Gastroesophageal sphincter (tissue), 4 donors: ENCODE measurements around the gene DMAP1. TPM values are rescaled to one million over a fixed set of nuclear protein-coding genes. Genes with fewer than 3 reads are reported as not detected.

Experiments used
- ATAC-seq: fragments of 150-250 bp; one replicate; pipeline ENCODE4 v1.9.1; 2016; ENCODE audit warnings: mild to moderate bottlenecking, moderate library complexity
- H3K27ac ChIP-seq, 4 donors: fragments of 200-600 bp; sonication (generic) in 3 of 4; 1 replicate in 3 of 4; 2 replicates in 1 of 4; pipeline ENCODE4 v1.5.1; 2016 to 2019
- H3K27me3 ChIP-seq: fragments of 200-600 bp; sonication (generic); one replicate; pipeline ENCODE4 v1.5.1; 2019
- H3K36me3 ChIP-seq, 2 donors: fragments of 200-600 bp; sonication (generic); one replicate each; pipeline ENCODE4 v1.5.1; 2019; ENCODE audit warnings: control low read depth in 1 of 2
- H3K4me1 ChIP-seq, 3 donors: fragments of 200-600 bp; sonication (generic); 1 replicate in 2 of 3; 2 replicates in 1 of 3; pipeline ENCODE4 v1.5.1; 2016 to 2019; ENCODE audit warnings: control low read depth in 2 of 3
- H3K4me3 ChIP-seq, 2 donors: fragments of 200-600 bp; sonication (generic); one replicate each; pipeline ENCODE4 v1.5.1; 2019; ENCODE audit warnings: mild to moderate bottlenecking in 1 of 2, moderate library complexity in 1 of 2
- H3K9me3 ChIP-seq, 3 donors: fragments of 200-600 bp; sonication (generic); one replicate each; pipeline ENCODE4 v1.5.1; 2017 to 2019; ENCODE audit warnings: control low read depth in 2 of 3
- CTCF ChIP-seq, 4 experiments: fragments of 200-600 bp in 2 of 4; fragments of 450-650 bp in 2 of 4; sonication (generic) in 1 of 4; IDR thresholded peaks; one replicate each; pipeline ENCODE4 v1.5.1; 2017 to 2019; ENCODE audit warnings: antibody characterized with exemption in 4 of 4, mild to moderate bottlenecking in 2 of 4, moderate library complexity in 2 of 4
- EP300 ChIP-seq: sonication (generic); formaldehyde crosslinking; IDR thresholded peaks from one replicate; pipeline ENCODE4 v1.6.1; 2017; ENCODE audit warnings: antibody characterized with exemption, mild to moderate bottlenecking
- POLR2A ChIP-seq, 2 donors: fragments of 450-650 bp; IDR thresholded peaks; one replicate each; pipeline ENCODE4 v1.6.1; 2017; ENCODE audit warnings: antibody characterized with exemption in 2 of 2, mild to moderate bottlenecking in 2 of 2, moderate library complexity in 1 of 2
- POLR2AphosphoS5 ChIP-seq: sonication (generic); formaldehyde crosslinking; IDR thresholded peaks from one replicate; pipeline ENCODE4 v1.6.1; 2017; ENCODE audit warnings: antibody characterized with exemption
- WGBS, 2 donors: methylation state at CpG; one replicate each; pipeline ENCODE4 v1.1.5; 2018; ENCODE audit warnings: low coverage in 1 of 2; 5-methylcytosine and 5-hydroxymethylcytosine counted together
- total RNA-seq, 4 donors: library from RNA; depleted of rRNA; stranded (reverse); fragments of >200 nt; gene quantifications; one replicate each; pipeline ENCODE4 v1.1.0, GENCODE V29; 2016

Gene DMAP1
- total RNA-seq, 4 donors from 2014 or later: 28.0 to 37.1 (median 33.7) TPM

GRCh38 chr1:44246806-44247205 is 33.5 kb downstream of the DMAP1 start:
- no peaks in the 10 kb centered on the region for H3K4me1 ChIP-seq
- no peak overlapping the region for H3K4me3 ChIP-seq
- H3K36me3 ChIP-seq: peaks cover 0 to 63% of the 10 kb centered on the region in 2 donors
- H3K27me3 ChIP-seq: no peaks in the 10 kb centered on the region
- no peaks in the 10 kb centered on the region for H3K9me3 ChIP-seq
- 100% methylated on average over 1 of the region's 2 CpGs for WGBS, 2 donors
- ATAC-seq: no peak
- TF ChIP-seq POLR2A (IDR thresholded peaks at IDR 0.05): no peak
- no peak for TF ChIP-seq POLR2AphosphoS5
- no peak for TF ChIP-seq CTCF (IDR thresholded peaks at IDR 0.05)
- no peak for TF ChIP-seq EP300
- H3K27ac ChIP-seq: no peak overlapping the region

- H3K9me3 ChIP-seq: no peaks in the 10 kb centered on the region
- TF ChIP-seq CTCF (IDR thresholded peaks at IDR 0.05) (no peak), POLR2A (IDR thresholded peaks at IDR 0.05) (no peak), POLR2AphosphoS5 (no peak), EP300 (no peak)
- ATAC-seq: no peak
- H3K27me3 ChIP-seq: no peaks in the 10 kb centered on the region
- H3K27ac ChIP-seq: no peak overlapping the region
- peaks cover 0 to 54% of the 10 kb centered on the region in 2 donors for H3K36me3 ChIP-seq
- H3K4me3 ChIP-seq: no peak overlapping the region
- 57 to 69% methylated on average over 6 of the region's 7 CpGs for WGBS, 2 donors
- H3K4me1 ChIP-seq: no peaks in the 10 kb centered on the region
Measured at GRCh38 chr1:44249543-44249942, 36.3 kb downstream of the DMAP1 start.

GRCh38 chr1:44250068-44250781 is 37.0 kb downstream of the DMAP1 start:
- TF ChIP-seq POLR2AphosphoS5 (no peak), POLR2A (IDR thresholded peaks at IDR 0.05) (no peak), EP300 (no peak), CTCF (IDR thresholded peaks at IDR 0.05) (no peak)
- Histone ChIP-seq H3K27ac (no peak overlapping the region), H3K4me1 (no peaks in the 10 kb centered on the region), H3K9me3 (no peaks in the 10 kb centered on the region), H3K27me3 (no peaks in the 10 kb centered on the region), H3K4me3 (no peak overlapping the region), H3K36me3 (peaks cover 0 to 48% of the 10 kb centered on the region in 2 donors)
- WGBS, 2 donors: 70 to 87% methylated on average over 13 to 17 of the region's 33 CpGs
- ATAC-seq: no peak

- TF ChIP-seq POLR2AphosphoS5 (no peak), CTCF (IDR thresholded peaks at IDR 0.05) (no peak), EP300 (no peak), POLR2A (IDR thresholded peaks at IDR 0.05) (no peak)
- ATAC-seq: no peak
Measured at GRCh38 chr1:44251486-44251885, 38.2 kb downstream of the DMAP1 start.

More at GRCh38 chr1:44251486-44251885, 38.2 kb downstream of the DMAP1 start:
- no peaks in the 10 kb centered on the region for H3K9me3 ChIP-seq
- no peaks in the 10 kb centered on the region for H3K27me3 ChIP-seq
- WGBS, 2 donors: 100% methylated on average over 1 of the region's 1 CpG; no CpG with 5 or more reads in 1 of the 2 donors
- no peak overlapping the region for H3K27ac ChIP-seq
- no peak overlapping the region for H3K4me3 ChIP-seq
- peaks cover 0 to 42% of the 10 kb centered on the region in 2 donors for H3K36me3 ChIP-seq
- H3K4me1 ChIP-seq: no peaks in the 10 kb centered on the region
